GM12878 (cell line): ENCODE results near the gene CLASP1. TPM values are rescaled to one million over a fixed set of nuclear protein-coding genes. Genes with fewer than 3 reads are reported as not detected.

Experiments used
- ATAC-seq: fragments of 200-7000 bp; cut with Tn5 transposase; 3 replicates; pipeline ENCODE4 v1.9.1; 2020; ENCODE audit warnings: mild to moderate bottlenecking, moderate library complexity
- BruUV-seq: library from RNA; stranded (reverse); fragments of 400-500 nt; replicated peaks from 2 replicates; lab custom pipeline; 2021; lab: Mats Ljungman, UMichigan
- CTCF ChIA-PET: fragments of 300-600 bp; sonication (Branson Sonifier 250); formaldehyde crosslinking; extraction: SDS; loops from one replicate; lab custom pipeline; 2021; ENCODE audit warnings: inconsistent platforms; lab: Yijun Ruan, JAX
- POLR2A ChIA-PET: fragments of 350-600 bp; formaldehyde crosslinking; extraction: SDS; loops from one replicate; lab custom pipeline; 2021; ENCODE audit warnings: inconsistent platforms; lab: Charles Lee
- RAD21 ChIA-PET: fragments of 300-600 bp; sonication (Branson Sonifier 250); formaldehyde crosslinking; loops from one replicate; lab custom pipeline; 2023; ENCODE audit warnings: antibody characterized with exemption; ENCODE audit not compliant: unreplicated experiment; lab: Charles Lee
- SMC1A ChIA-PET: fragments of 300-600 bp; sonication (Branson Sonifier 250); formaldehyde crosslinking; loops from one replicate; lab custom pipeline; 2023; ENCODE audit not compliant: unreplicated experiment, uncharacterized antibody; lab: Charles Lee
- DNase-seq: peaks from one replicate; pipeline ENCODE4 v3.0.0-alpha.2; 2011; ENCODE audit warnings: low read depth, low spot score
- FAIRE-seq: peaks from 3 replicates; lab custom pipeline; 2011; peaks lifted over from hg19 to GRCh38; lab: Jason Lieb, UNC
- H2AFZ ChIP-seq: 2 replicates; pipeline ENCODE4 v1.6.0; 2011; ENCODE audit warnings: low read depth, low read length, control low read depth; ENCODE audit not compliant: control insufficient read depth
- H3K27ac ChIP-seq: 2 replicates; pipeline ENCODE4 v1.5.1; 2011; ENCODE audit warnings: control low read depth; ENCODE audit not compliant: control insufficient read depth, insufficient read depth
- H3K27me3 ChIP-seq, 2 experiments: replicated peaks in 1 of 2; 2 replicates each; pipeline versions ENCODE4 v1.6.0 to v1.6.1; 2011; ENCODE audit warnings: low read length in 1 of 2; ENCODE audit not compliant: control insufficient read depth in 2 of 2, insufficient read depth in 2 of 2
- H3K36me3 ChIP-seq, 2 experiments: 2 replicates each; pipeline ENCODE4 v1.5.1; 2011; ENCODE audit warnings: low read length in 1 of 2; ENCODE audit not compliant: control insufficient read depth in 2 of 2, insufficient read depth in 2 of 2
- H3K4me1 ChIP-seq: 2 replicates; pipeline ENCODE4 v1.6.1; 2011; ENCODE audit warnings: mild to moderate bottlenecking, low read length, moderate library complexity, mixed read lengths; ENCODE audit not compliant: control insufficient read depth, insufficient read depth
- H3K4me2 ChIP-seq: 2 replicates; pipeline ENCODE4 v1.6.0; 2011; ENCODE audit warnings: control low read depth; ENCODE audit not compliant: control insufficient read depth, insufficient read depth
- H3K4me3 ChIP-seq: fragments of 200-600 bp; sonication (generic); 2 replicates; pipeline ENCODE4 v1.5.1; 2016
- H3K79me2 ChIP-seq: 2 replicates; pipeline ENCODE4 v1.6.0; 2011; ENCODE audit warnings: low read length; ENCODE audit not compliant: control insufficient read depth, insufficient read depth
- H3K9ac ChIP-seq: 2 replicates; pipeline ENCODE4 v1.8.0; 2011; ENCODE audit warnings: low read length, control low read depth, mixed read lengths; ENCODE audit not compliant: control insufficient read depth, insufficient read depth
- H3K9me3 ChIP-seq: replicated peaks from 3 replicates; pipeline ENCODE4 v1.5.1; 2011; ENCODE audit warnings: mild to moderate bottlenecking, low read length; ENCODE audit not compliant: control insufficient read depth, insufficient read depth
- H4K20me1 ChIP-seq: 2 replicates; pipeline ENCODE4 v1.6.0; 2011; ENCODE audit not compliant: control insufficient read depth, insufficient read depth
- MXI1 ChIP-seq: fragments of 150-350 bp; IDR thresholded peaks from 2 replicates; pipeline ENCODE4 v1.6.1; 2011; ENCODE audit warnings: low read depth, mild to moderate bottlenecking, inconsistent platforms, low read length, improper control_type of control experiment
- MYC ChIP-seq: IDR thresholded peaks from 2 replicates; pipeline ENCODE4 v1.6.1; 2011; ENCODE audit warnings: mild to moderate bottlenecking, low read length, moderate library complexity, inconsistent platforms; ENCODE audit not compliant: insufficient read depth, insufficient replicate concordance, insufficient read length, severe bottlenecking
- POLR2A ChIP-seq: IDR thresholded peaks from 2 replicates; pipeline ENCODE4 v1.6.1; 2011; ENCODE audit warnings: low read depth, mild to moderate bottlenecking, low read length
- RUNX3 ChIP-seq: IDR thresholded peaks from 2 replicates; pipeline ENCODE4 v1.6.1; 2012; ENCODE audit warnings: low read length, inconsistent platforms
- WGBS: methylation state at CpG from one replicate; pipeline ENCODE4 v1.1.6; 2016; ENCODE audit warnings: low lambda C conversion rate; ENCODE audit not compliant: insufficient replicate concordance, insufficient coverage; ENCODE audit errors: missing lambda C conversion rate; 5-methylcytosine and 5-hydroxymethylcytosine counted together
- in situ Hi-C: fragments of 300-500 bp; cut with MboI; formaldehyde crosslinking; loops from 9 replicates; pipeline ENCODE4 v1.14.3; 2018; ENCODE audit warnings: mixed read lengths
- intact Hi-C: fragments of 100-400 bp; cut with micrococcal nuclease; formaldehyde crosslinking; loops from one replicate; pipeline ENCODE4 v1.14.2; 2022; ENCODE audit not compliant: unreplicated experiment
- polyA plus RNA-seq, 11 experiments: library from polyadenylated mRNA; depleted of rRNA in 4 of 11; unstranded in 6 of 11; stranded (reverse) in 5 of 11; fragments of >200 nt; fragmentation: Nextera tagmentation in 4 of 11; fragmentation: Illumina TruSeq in 1 of 11; extraction: Ambion mirVana in 4 of 11; extraction: Trizol in 1 of 11; gene quantifications; 1 replicate in 1 of 11; 2 replicates in 10 of 11; pipeline versions ENCODE4 v1.2.1 to v1.2.3, GENCODE V29; 2011 to 2016; ENCODE audit warnings: inconsistent platforms in 2 of 11, missing spikeins in 2 of 11, low read depth in 1 of 11
- total RNA-seq, 4 experiments: library from RNA; depleted of rRNA in 3 of 4; stranded (reverse); fragments of >200 nt in 3 of 4; fragmentation: Illumina TruSeq in 1 of 4; extraction: Trizol in 1 of 4; gene quantifications; 2 replicates each; pipeline versions ENCODE4 v1.2.1 to v1.2.3, GENCODE V29; 2013 to 2021
- TF ChIP-seq, protein P1 (sequence below): fragments of 450-650 bp; IDR thresholded peaks from 2 replicates; pipeline ENCODE4 v1.6.1; 2017; ENCODE audit warnings: mild to moderate bottlenecking, moderate library complexity

CLASP1 gene
- total and polyA plus RNA-seq, 10 of the 15 experiments (the other 5 are each of a cell fraction or from before 2014, with no cell fraction given) = 1.4 to 62.4 (median 32.9) TPM

DNA sequence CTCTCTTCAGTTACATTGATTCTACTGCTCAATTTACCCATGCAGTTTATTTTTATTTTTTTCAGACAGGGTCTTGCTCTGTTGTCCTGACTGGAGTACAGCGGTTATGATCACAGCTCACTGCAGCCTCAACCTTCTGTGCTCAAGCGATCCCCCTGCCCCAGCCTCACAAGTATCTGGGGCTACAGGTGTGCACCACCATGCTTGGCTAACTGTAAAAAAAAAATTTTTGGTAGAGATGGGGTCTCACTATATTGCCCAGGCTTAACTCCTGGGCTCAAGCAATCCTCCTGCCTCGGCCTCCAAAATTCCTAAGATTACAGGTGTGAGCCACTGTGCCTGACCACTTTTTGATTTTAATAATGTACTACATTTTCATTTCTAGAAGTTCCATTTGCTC is 212.3 kb downstream of the CLASP1 start:
- in situ Hi-C loops (no loop called here), intact Hi-C loops (no loop called here)
- SMC1A ChIA-PET = no interaction called here
- H3K4me3 ChIP-seq = no peak overlapping the region
- no peaks in the 10 kb centered on the region for H4K20me1 ChIP-seq
- 96% methylated on average over 3 of the region's 3 CpGs for WGBS
- no peaks in the 10 kb centered on the region for H3K4me1 ChIP-seq
- POLR2A ChIA-PET = no interaction called here
- H3K9me3 ChIP-seq = no peaks in the 10 kb centered on the region; the same call in 2 of the 3 replicates
- peak; percentile 18 for FAIRE-seq
- no peak for TF ChIP-seq POLR2A
- no peak overlapping the region for H3K27ac ChIP-seq
- peaks cover 2 to 19% of the 10 kb centered on the region in 2 experiments for H3K36me3 ChIP-seq
- no peaks in the 10 kb centered on the region for H3K27me3 ChIP-seq
- no TSS peak for BruUV-seq
- no peak overlapping the region for H3K9ac ChIP-seq
- CTCF ChIA-PET = no interaction called here
- no peak overlapping the region for H2AFZ ChIP-seq
- RAD21 ChIA-PET = no interaction called here
- H3K79me2 ChIP-seq = no peaks in the 10 kb centered on the region
- ATAC-seq = no peak
- H3K4me2 ChIP-seq = no peak overlapping the region
- no peak for DNase-seq

DNA sequence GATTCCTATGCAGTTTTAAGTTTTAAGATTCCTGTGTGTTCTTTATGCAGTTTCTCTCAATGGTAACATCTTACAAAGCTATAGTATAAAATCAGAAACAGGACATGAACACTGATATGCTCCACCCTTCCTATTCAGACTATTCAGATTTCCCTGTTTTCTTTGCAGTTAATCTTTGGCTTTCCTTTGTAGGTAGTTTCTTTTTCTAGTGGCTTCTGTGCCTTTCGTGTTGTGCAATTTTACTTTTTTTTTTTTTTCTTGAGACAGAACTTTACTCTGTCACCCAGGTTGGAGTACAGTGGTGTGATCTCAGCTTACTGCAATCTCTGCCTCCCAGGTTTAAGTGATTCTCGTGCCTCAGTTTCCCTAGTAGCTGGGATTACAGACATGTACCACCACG is 213.5 kb downstream of the CLASP1 start:
- in situ Hi-C loops (no loop called here), intact Hi-C loops (no loop called here)
- ATAC-seq (no peak), FAIRE-seq (no peak), DNase-seq (no peak)
- POLR2A ChIA-PET = no interaction called here
- peaks cover 2 to 14% of the 10 kb centered on the region in 2 experiments for H3K36me3 ChIP-seq
- SMC1A ChIA-PET = interaction anchor here (1.0 to 1.2 kb wide), 2 partner anchors 23 to 24 kb away, joined by 3 to 4 read pairs; no protein-coding TSS in a partner anchor
- CTCF ChIA-PET = interaction anchor here (0.9 to 1.9 kb wide), 2 partner anchors 18 to 24 kb away, joined by 3 to 5 read pairs; no protein-coding TSS in a partner anchor
- H3K9ac ChIP-seq = no peak overlapping the region
- 100% methylated on average over 3 of the region's 3 CpGs for WGBS
- H2AFZ ChIP-seq = no peak overlapping the region
- no peaks in the 10 kb centered on the region for H3K4me1 ChIP-seq
- H3K4me2 ChIP-seq = no peak overlapping the region
- no peaks in the 10 kb centered on the region for H4K20me1 ChIP-seq
- H3K79me2 ChIP-seq = no peaks in the 10 kb centered on the region
- no peak overlapping the region for H3K27ac ChIP-seq
- TF ChIP-seq RUNX3 (no peak), MXI1 (no peak), MYC (no peak)
- TF ChIP-seq, protein P1, sequence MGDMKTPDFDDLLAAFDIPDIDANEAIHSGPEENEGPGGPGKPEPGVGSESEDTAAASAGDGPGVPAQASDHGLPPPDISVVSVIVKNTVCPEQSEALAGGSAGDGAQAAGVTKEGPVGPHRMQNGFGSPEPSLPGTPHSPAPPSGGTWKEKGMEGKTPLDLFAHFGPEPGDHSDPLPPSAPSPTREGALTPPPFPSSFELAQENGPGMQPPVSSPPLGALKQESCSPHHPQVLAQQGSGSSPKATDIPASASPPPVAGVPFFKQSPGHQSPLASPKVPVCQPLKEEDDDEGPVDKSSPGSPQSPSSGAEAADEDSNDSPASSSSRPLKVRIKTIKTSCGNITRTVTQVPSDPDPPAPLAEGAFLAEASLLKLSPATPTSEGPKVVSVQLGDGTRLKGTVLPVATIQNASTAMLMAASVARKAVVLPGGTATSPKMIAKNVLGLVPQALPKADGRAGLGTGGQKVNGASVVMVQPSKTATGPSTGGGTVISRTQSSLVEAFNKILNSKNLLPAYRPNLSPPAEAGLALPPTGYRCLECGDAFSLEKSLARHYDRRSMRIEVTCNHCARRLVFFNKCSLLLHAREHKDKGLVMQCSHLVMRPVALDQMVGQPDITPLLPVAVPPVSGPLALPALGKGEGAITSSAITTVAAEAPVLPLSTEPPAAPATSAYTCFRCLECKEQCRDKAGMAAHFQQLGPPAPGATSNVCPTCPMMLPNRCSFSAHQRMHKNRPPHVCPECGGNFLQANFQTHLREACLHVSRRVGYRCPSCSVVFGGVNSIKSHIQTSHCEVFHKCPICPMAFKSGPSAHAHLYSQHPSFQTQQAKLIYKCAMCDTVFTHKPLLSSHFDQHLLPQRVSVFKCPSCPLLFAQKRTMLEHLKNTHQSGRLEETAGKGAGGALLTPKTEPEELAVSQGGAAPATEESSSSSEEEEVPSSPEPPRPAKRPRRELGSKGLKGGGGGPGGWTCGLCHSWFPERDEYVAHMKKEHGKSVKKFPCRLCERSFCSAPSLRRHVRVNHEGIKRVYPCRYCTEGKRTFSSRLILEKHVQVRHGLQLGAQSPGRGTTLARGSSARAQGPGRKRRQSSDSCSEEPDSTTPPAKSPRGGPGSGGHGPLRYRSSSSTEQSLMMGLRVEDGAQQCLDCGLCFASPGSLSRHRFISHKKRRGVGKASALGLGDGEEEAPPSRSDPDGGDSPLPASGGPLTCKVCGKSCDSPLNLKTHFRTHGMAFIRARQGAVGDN = no peak
- no peaks in the 10 kb centered on the region; the same call in 2 of the 3 replicates for H3K9me3 ChIP-seq
- H3K4me3 ChIP-seq = no peak overlapping the region
- RAD21 ChIA-PET = no interaction called here
- H3K27me3 ChIP-seq = no peaks in the 10 kb centered on the region
- no TSS peak for BruUV-seq
